Measurements from ENCODE around the gene ZBTB20.

The ZBTB20 gene

DNA sequence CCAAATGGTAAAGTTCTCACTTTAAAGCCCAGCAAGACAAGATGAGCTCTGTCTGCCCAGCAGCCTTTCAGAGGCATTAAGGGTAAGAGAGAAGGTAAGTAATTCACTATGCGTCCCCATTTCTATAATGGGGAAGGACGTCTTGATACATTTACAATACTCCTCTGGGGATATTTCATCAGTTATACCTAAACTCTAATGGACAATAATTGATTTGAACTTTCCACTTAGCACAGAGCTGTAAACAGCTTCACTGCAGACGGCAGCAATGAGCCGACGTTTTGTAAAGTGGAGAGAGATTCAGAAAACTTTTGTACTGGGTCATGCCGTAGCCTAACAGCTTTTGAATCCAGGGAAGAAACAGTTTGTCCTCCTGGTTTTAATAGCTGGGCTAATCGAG, 725.9 kb downstream of the ZBTB20 start:
- DNase-seq = no peak

DNA sequence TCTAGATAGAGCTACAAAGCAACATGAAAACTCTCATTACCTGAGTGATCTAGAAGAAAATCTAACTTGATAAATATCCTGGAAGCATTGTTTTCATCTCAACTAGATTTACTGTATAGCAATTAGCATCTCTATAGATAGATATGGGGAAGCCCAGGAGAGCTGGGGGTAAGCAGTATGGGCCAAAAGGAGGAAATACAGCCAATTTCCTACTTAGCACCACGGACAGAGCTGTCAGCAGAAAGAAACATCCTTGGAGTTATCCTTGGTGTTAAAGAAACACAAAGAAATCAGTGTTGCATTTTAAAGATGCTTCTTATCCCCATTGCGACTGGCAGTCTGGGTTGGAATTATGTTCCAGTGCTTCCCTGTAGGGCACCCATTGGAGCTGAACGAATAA, 727.0 kb downstream of the ZBTB20 start:
- DNase-seq = no peak

DNA sequence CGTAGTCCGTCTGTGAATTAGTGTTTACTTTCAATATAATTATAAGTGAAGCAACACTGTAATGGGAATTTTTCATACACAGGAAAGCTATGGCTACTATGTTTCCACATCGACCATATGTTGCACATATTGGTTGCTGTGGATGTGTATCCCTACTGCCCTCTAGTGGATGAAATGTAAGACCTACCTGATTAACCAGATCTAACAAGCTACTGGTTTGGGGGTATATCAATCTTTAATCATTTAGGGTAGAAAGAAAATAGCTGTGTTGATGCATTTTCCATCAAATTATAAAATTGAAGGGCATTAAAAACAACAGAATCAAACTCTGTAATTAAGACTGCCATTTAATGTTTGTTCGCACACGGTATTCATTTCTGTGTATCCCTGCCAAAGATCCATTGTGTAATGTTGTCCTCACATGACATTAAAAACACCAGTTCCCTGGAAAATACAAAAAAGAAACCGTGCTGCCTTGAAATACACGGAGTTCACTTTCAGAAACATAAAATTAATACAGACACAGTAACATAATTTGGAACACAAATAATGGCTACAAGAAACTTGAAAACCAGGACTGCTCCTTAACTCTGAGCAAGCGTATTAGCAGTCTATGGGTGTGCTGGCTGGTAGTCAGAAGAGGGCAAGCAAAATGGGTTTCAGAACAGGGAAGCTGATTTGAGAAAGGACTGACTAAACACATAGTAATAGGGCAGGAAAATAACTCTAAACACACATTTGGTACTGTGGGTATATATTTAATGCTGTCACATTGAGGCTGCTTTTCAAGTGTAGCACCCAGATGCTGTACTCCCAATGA, 728.2 kb downstream of the ZBTB20 start:
- DNase-seq = peak; percentile 80 to 82

DNA sequence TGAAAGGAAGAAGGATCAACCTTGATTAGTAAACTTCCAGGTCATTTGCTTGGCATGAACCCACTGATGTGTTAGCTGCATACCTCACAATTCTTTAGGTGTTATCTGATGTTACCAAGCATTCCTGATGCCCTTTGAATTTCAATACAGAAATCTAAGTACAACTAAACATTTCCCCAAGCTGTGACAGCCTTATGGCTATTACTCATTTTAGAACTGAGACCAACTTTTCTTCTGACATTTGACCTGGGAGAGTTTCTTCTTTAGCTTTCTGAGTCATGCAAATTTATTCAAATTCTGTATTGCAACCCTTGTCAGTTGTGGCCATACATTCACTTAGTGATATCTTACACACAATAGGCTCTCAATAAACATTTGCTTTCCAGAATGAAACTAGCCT, 729.0 kb downstream of the ZBTB20 start:
- DNase-seq = no peak

DNA sequence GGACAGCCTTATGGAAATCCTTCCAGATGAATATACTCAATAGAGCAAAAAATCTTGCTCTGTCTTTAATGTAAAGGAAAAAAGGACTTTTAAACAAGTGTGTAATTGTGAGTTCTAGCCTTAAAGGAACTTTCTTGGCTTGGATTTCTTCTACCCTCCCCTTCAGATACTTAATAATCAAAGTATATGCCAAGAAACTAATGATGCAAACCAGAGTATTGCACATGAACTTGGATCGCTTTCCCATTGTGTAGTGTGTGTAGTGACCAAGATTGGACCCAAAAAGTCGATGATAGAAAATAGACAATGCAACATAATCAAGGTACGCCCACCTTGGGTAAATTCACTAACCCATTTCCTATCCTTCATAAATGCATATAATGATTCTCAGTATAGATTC, 729.4 kb downstream of the ZBTB20 start:
- no peak for DNase-seq

DNA sequence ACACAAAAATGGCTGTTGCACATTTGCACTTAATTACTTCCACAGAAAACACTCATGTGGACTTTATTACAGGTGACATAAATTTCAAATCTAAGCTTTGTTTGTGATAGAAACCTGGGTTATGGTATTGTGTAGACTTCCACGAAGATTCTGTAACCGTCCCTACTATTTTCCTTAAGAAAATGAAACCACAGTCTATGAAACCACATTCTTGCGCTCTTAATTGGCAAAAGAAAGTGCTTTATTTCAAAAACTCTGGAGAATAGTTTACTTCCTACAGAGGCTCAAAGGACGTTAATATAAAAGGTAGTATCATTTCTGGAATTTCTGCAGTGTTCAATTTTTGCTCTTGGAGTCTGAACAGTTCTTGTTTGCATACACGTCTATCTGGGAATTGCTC, 729.8 kb downstream of the ZBTB20 start:
- DNase-seq = no peak

DNA sequence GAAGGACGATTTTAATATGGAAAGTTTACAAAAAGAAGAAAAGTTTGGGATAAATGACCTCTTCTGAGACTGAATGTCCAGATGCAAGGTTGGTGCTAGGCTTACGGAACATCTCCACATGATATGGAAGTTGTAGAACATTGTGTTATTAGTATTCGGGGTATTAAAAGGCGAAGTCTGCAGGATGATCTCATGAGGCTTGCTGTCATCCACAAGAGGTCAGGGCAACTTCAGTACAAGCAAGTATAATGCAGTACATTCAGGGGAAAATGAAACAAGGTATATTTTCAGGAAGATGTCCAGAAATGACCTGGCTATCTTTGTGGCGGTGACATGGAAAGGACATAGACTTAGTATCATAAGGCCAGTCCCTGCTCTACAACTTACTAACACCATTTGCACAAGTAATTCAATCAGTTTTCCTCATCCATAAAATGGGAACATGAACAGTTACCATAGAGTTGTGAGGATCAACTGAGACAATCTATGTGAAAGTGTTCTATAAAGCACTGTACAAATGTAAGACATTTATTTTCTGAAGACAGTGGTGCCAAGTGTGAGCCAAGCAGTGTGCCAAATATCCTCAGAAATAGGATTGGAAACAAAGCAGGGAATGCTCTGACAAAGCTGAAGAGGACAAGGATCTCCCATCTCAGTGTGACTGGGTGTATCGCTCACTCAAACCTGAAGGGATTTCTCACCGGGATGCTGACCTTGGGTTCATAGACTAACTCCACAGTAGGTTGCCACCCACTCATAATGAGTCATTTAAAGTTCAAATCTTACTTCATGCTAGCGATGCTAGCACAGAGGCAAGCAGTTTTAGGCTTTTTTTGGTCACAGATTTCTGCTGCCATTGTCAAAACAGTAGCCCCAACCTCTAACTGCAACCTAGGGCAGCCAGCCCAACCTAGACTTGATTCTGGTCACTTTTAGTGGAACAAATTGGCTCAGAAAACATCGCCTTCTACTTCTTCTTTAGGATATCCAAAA, 735.0 kb downstream of the ZBTB20 start:
- DNase-seq = no peak

DNA sequence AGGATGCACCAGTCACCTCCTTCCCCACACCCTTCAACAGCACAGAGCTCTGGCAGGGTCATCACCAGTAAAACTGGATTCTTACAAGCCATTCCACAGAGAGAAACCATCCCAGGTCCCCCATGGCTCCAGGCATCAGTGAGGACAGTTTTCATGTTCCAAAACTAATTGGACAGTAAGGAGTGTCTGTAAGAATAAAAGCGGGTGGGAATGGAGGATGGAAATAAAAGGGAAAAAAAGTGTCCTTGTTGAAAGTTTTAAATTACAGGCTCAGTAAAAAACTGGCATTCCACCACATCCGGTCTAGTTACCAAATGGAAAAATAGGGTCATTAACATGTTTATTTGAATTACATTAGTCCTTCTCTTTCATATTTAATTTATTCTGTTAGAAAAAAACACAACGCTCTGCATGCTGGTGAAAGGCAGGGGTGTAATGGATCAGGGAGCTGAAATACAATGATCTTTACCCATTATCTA, 735.9 kb downstream of the ZBTB20 start:
- no peak for DNase-seq

DNA sequence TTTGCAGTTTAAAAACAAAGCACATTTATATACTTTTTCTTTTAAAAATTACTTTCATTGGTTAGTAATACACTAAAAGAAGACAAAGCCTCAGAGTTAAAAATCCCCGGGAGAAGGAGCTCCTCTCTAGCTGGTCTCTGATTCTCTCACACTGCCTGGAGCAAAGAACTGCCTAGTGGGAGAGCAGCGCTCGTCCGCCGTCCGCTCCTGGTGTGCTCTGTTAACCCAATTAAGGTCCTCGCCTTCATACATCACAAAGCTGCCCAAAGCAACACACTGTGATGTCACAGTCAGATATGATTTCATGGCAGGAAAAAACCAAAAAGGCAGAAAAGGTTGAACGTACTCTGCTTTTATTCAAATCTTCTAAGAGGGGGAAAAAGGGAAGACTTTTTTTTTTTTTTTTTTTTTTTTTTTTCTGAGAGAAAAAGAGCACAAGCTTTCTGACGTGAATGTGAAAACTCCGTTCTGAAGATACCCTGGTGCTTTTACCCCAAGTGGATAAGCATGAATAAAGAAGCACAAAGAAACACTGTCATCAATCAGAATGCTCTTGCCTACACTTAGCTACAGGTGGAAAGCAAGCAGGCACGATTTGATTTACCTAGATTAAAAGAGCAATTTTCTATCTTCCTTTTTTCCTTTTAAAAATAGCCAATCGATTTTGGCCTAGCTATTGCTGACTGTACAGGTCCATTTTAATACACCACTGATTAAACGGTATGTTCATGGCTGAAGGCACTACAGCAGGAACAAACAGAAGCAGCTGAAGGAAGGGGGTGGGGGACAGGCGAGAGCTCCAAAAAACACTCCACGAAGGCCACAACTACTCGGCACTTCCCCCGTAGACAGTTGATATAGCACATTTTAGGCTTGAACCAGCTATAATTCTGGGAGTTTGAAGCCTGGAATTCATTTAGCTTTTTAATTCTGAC, 738.1 kb downstream of the ZBTB20 start:
- no peak for DNase-seq

DNA sequence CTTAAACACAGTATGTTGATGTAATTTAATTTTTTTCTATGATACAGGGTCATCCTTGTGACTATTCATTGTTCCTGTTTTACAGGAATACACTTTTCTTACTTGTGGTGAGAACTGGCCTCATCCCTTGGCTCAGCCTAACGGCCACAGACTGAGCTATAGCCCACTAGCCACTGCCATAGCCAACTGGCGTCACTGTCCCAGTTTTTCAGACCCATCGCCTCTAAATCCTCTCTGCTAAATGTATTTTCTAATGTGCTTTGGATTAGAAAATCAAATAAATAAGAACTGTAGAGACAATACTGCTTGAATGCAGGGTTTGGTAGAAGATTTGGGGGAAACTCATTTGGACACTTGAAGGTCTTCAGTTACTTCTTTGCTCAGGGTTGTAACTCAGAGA, 740.2 kb downstream of the ZBTB20 start:
- no peak for DNase-seq

DNA sequence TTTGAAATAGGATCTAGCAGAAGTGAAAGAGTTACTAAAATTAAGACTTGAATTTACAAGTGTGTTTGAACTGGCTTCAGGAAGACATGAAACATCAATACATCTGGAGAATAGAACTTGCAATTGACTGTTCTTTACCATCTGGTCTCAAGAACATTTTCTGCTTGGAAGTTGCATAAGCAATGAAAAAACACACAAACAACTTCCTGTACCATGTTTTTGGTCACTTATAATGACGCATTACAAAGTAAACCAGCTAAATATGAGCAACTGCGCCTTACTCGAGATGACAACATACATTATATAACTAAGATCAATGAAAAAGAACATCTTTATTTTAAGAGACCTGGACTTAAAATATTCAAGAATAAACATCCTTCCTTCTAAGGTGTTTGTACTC, 740.8 kb downstream of the ZBTB20 start:
- DNase-seq = no peak

DNA sequence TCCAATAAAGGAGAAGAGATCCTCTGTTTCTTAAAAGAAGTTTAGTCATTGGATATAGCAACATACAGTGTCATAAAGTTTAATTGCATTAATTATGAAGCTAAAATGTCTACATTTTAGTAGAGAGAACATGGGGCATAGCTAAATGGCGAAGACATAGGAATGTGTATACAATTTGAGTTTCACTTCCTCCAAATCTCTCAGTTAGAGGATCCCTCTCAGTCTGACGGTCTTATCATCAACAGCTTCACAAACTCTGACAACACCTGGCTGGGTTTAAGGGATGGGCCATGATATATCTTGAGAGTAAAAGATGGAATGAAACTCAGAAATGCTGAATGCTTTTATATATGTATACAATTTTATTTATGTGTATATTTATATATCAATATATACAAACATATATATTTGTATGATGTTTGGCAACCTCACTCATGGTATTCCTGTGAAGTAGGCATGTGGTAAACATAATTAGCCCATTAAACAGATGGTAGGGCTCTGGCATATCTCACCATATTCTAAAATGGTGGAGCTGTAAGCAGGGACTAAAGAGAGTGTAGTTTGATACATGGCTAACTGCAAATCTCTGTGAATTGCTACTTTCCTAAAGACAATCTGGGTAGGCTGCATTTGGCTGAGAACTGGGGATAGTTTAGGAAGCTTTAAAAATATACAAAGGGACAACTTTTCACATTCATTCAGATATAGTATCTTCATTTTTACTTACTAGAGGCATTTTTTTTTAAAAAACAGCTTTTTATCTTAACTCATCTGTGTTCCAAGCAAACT, 741.7 kb downstream of the ZBTB20 start:
- no peak for DNase-seq

DNA sequence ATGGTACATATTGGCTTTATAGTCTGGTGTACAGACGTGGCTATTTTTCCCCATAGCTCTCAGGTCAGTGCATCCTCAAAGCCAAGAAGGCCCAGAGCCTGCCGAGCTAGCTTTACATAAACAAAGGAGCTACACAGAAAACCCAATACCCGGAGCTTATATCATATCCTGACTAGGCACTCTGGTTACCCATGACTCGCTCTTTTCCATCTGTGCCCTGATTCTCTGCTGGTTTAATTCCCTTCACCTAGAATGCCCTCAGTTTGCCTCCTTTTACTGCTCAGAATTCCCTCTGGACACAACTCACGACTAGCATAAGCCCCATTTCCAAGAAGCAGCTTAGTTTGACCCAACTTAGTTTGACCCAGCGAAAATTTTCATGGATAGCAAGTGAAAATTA, 742.5 kb downstream of the ZBTB20 start:
- no peak for DNase-seq

DNA sequence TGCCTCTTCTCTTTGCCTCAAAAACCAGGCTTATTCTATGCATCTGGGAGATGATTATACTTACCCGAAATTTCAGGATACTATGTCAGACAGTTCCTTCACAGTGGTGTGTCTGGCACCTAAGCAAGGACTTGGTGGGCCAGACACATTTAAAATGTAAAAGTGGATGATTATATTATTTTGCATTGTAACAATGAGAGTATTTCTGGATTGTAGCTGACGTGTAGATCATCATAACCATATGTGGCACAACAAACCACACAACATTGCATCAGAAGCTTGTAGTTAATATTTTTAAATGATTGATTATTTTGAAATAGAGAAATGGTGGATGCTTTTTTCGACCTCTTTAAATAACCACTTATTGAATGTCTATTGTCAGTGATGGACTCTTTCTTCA, 744.2 kb downstream of the ZBTB20 start:
- no peak for DNase-seq

DNA sequence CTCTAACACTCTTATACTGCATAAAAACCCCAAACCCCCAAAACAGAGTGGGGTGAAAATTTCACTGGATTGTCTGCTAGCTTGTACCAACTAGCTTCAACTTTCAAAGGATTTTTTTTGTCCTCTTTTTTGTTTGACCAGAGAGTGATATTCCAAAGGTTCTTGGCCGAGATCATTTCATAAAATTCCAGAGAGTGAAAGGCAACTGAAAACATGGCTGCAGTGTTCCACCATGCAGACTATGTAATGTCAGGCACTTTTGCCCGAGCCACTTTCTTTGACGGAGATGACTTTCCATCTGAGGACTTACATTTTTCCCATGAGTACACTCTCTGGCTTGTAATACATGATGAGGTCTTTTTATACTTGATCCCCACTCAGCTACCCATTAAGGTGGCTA, 745.7 kb downstream of the ZBTB20 start:
- DNase-seq = no peak

DNA sequence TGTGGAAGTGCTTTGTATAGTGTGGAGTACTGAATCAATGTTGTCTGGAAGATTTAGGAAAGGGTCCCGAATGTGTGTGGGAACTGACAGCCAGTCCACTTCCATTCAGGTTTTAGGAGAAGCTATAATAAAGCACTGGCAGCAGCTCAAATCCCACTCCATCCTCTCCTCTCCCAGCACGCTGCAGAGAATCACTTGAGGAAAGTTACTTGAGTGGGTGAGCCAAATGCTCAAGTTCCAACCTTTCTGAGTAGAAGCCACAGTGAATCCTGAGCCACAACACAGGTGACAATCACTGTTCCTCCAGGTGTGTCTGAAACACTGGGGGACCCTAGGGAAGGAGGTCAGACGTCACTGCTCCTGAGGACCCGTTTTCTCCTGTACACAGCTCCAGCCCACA, 746.7 kb downstream of the ZBTB20 start:
- no peak for DNase-seq

DNA sequence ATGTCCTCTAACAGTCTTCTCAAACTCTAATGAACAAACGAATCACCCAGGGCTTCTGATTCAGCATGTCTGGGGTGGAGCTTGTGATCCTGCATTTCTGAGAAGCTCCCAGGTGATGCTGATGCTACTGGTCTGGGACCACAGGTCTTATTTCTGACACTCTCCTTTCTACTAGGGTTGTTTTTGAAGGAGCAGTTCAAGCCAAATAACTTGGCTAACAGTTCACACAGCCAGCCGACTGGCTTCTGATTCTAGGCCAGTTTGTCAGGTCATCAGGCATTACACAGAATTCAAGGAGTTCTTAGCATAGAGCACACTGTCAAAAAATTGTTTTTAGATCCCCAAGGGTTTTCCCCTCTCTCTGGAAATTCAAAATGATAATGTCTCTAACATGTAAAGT, 752.5 kb downstream of the ZBTB20 start:
- no peak for DNase-seq

DNA sequence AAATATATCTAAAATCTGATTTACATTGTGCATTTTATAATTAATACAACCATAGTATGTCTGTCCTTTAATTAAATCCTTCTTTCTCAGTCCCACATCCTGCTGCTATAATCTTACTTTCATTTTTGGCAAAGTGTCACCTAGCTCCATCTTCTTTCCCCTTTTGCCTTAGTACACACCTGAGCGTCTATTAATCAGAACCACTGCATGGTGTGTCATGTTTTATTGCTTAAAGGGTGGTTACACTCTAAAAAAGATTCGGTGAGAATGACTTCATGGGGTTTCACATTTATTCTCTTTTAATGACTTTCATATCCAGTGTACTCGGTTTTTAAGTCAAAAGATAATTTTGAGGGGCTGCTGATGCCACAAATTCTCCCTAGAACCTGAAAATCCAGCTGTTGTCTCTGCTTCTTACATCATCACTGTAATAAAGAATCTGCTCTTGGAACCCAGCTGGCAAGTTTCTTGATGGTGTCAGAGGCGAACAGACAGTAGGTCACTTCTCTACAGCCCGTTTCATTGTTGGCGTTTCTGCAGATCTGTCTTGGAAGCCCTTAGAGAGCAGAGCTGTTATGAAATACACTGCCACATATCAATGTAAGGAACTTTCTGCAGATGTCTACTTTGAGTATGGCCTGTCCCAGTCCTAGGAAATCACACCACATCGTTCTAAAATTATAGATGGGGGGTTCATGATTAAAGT, 753.6 kb downstream of the ZBTB20 start:
- DNase-seq = no peak

DNA sequence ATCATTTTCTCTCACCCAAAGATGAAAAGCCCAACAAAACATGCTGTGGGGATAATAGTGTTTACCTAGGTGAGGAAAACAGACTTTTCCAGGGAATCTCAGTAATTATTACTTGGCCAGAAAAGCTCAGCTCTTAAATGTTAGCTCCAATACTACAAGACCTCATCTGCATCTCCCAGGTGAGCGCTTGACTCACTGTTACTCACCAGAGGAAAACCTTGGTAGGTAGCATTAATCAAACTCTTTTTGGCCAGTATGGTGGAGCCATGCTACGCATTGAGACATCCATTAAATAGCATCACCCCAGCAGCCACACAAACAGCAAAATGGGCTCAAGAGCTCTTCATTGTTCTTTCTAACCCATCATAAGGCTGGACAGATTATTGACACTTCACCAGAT, 754.3 kb downstream of the ZBTB20 start:
- no peak for DNase-seq

DNA sequence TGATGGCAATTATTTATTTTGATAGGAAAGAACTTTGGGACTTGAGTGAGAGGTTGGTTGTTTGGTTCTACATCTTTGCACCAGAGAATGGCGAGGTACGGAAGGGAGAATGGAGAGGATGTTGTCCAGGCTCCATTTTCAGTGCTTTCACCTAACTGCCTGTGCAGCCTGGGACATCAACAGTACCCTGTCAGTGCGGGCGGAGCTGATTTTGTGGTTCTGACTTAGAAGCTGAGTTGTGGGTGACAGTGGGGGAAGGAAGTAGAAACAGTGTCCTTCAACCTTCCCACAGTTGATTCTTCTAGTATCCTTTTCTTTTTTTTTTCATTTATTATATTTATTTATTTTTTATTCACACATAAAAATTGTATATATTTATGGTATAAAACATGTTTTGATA, 757.9 kb downstream of the ZBTB20 start:
- DNase-seq = no peak

DNA sequence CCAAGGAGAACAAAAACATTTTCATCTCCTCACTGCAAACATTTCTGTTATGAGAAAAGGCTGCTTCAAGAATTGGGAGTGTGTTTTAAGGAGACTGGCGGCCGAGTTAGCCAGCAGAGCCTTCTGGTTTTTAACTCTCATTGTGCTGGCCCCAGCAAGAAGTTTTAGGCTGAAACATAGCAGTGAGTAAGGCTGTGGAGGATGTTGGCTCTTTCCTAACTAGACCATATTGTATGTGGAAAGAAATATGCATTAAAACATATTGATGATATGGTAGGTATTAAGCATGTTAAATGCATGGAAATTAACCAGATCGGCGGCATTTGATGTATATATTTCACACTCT, 762.6 kb downstream of the ZBTB20 start:
- DNase-seq = no peak
